B cell (primary cell): ENCODE results near the gene CELF4.

Source experiments
- EZH2 ChIP-seq: IDR thresholded peaks from 2 replicates; pipeline ENCODE4 v1.6.1; 2012; ENCODE audit warnings: borderline replicate concordance, low read depth, mild to moderate bottlenecking, moderate library complexity, low read length; ENCODE audit not compliant: insufficient read depth, poor library complexity, severe bottlenecking
- TF ChIP-seq, protein P1 (sequence below): fragments of 200-600 bp; IDR thresholded peaks from one replicate; pipeline ENCODE4 v1.8.0; 2022; ENCODE audit warnings: antibody characterized with exemption, mild to moderate bottlenecking

GRCh38 chr18:37543321-37543720 lies 22.3 kb downstream of the CELF4 start:
- TF ChIP-seq, protein P1, sequence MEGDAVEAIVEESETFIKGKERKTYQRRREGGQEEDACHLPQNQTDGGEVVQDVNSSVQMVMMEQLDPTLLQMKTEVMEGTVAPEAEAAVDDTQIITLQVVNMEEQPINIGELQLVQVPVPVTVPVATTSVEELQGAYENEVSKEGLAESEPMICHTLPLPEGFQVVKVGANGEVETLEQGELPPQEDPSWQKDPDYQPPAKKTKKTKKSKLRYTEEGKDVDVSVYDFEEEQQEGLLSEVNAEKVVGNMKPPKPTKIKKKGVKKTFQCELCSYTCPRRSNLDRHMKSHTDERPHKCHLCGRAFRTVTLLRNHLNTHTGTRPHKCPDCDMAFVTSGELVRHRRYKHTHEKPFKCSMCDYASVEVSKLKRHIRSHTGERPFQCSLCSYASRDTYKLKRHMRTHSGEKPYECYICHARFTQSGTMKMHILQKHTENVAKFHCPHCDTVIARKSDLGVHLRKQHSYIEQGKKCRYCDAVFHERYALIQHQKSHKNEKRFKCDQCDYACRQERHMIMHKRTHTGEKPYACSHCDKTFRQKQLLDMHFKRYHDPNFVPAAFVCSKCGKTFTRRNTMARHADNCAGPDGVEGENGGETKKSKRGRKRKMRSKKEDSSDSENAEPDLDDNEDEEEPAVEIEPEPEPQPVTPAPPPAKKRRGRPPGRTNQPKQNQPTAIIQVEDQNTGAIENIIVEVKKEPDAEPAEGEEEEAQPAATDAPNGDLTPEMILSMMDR, result no peak
- TF ChIP-seq EZH2, result no peak
